H9 (cell line): Measurements from ENCODE around the gene KRTAP20-3. TPM values are rescaled to one million over a fixed set of nuclear protein-coding genes. Genes with fewer than 3 reads are reported as not detected.

Source experiments
- DNase-seq: peaks from one replicate; pipeline ENCODE4 v3.0.0-alpha.2; 2017
- H2AFZ ChIP-seq: one replicate; pipeline ENCODE4 v1.6.1; 2013; ENCODE audit warnings: mild to moderate bottlenecking, low read length, control low read depth, moderate library complexity
- H2AK5ac ChIP-seq: 2 replicates; pipeline ENCODE4 v1.6.1; 2013; ENCODE audit warnings: low read length, control low read depth, mixed read lengths; ENCODE audit not compliant: insufficient read length
- H2BK120ac ChIP-seq: one replicate; pipeline ENCODE4 v1.6.1; 2013; ENCODE audit warnings: low read depth, mild to moderate bottlenecking, low read length, control low read depth, inconsistent platforms; ENCODE audit not compliant: poor library complexity, severe bottlenecking
- H2BK12ac ChIP-seq: 2 replicates; pipeline ENCODE4 v1.6.1; 2013; ENCODE audit warnings: low read length, control low read depth, mixed read lengths, low read depth; ENCODE audit not compliant: insufficient read length
- H2BK15ac ChIP-seq: 2 replicates; pipeline ENCODE4 v1.6.1; 2013; ENCODE audit warnings: low read depth, low read length, control low read depth
- H2BK20ac ChIP-seq: one replicate; pipeline ENCODE4 v1.6.1; 2013; ENCODE audit warnings: low read depth, mild to moderate bottlenecking, low read length, control low read depth, inconsistent platforms; ENCODE audit not compliant: poor library complexity, severe bottlenecking
- H2BK5ac ChIP-seq: 2 replicates; pipeline ENCODE4 v1.6.1; 2013; ENCODE audit warnings: low read length, control low read depth, mixed read lengths; ENCODE audit not compliant: insufficient read length
- H3K14ac ChIP-seq: 2 replicates; pipeline ENCODE4 v1.6.1; 2013; ENCODE audit warnings: low read length, control low read depth; ENCODE audit not compliant: insufficient read depth
- H3K18ac ChIP-seq: 2 replicates; pipeline ENCODE4 v1.6.1; 2013; ENCODE audit warnings: low read depth, mild to moderate bottlenecking, mixed read lengths, low read length, control low read depth; ENCODE audit not compliant: insufficient read length
- H3K23ac ChIP-seq: 2 replicates; pipeline ENCODE4 v1.6.1; 2013; ENCODE audit warnings: low read length, control low read depth, mixed read lengths, low read depth; ENCODE audit not compliant: insufficient read length
- H3K23me2 ChIP-seq: 2 replicates; pipeline ENCODE4 v1.6.1; 2013; ENCODE audit warnings: low read depth, mild to moderate bottlenecking, mixed read lengths, low read length, control low read depth; ENCODE audit not compliant: insufficient read length, poor library complexity, severe bottlenecking
- H3K27ac ChIP-seq: 2 replicates; pipeline ENCODE4 v1.5.1; 2013; ENCODE audit warnings: low read length, control low read depth, mixed read lengths, low read depth; ENCODE audit not compliant: insufficient read length
- H3K27me3 ChIP-seq: 2 replicates; pipeline ENCODE4 v1.6.1; 2013; ENCODE audit warnings: low read length, control low read depth, inconsistent platforms; ENCODE audit not compliant: insufficient read depth
- H3K4ac ChIP-seq: 2 replicates; pipeline ENCODE4 v1.6.1; 2013; ENCODE audit warnings: low read depth, mild to moderate bottlenecking, control low read depth, inconsistent platforms, low read length, moderate library complexity
- H3K4me1 ChIP-seq: 2 replicates; pipeline ENCODE4 v1.6.1; 2013; ENCODE audit warnings: low read length, control low read depth, inconsistent platforms; ENCODE audit not compliant: insufficient read depth
- H3K4me2 ChIP-seq: 2 replicates; pipeline ENCODE4 v1.6.1; 2013; ENCODE audit warnings: low read length, control low read depth, mixed read lengths; ENCODE audit not compliant: insufficient read length, insufficient read depth
- H3K56ac ChIP-seq: 2 replicates; pipeline ENCODE4 v1.6.1; 2013; ENCODE audit warnings: low read depth, mild to moderate bottlenecking, mixed read lengths, low read length, control low read depth; ENCODE audit not compliant: insufficient read length
- H3K79me1 ChIP-seq: 2 replicates; pipeline ENCODE4 v1.6.1; 2013; ENCODE audit warnings: low read depth, mild to moderate bottlenecking, moderate library complexity, low read length, control low read depth, inconsistent platforms; ENCODE audit not compliant: insufficient read depth, poor library complexity, severe bottlenecking
- H3K79me2 ChIP-seq: 2 replicates; pipeline ENCODE4 v1.6.1; 2013; ENCODE audit warnings: low read length, control low read depth, inconsistent platforms; ENCODE audit not compliant: insufficient read depth
- H3K9ac ChIP-seq: 2 replicates; pipeline ENCODE4 v1.6.1; 2013; ENCODE audit warnings: low read length, control low read depth, mixed read lengths; ENCODE audit not compliant: insufficient read length; ENCODE audit errors: extremely low read depth
- H3K9me3 ChIP-seq: one replicate; pipeline ENCODE4 v1.6.1; 2013; ENCODE audit warnings: low read depth, low read length, inconsistent platforms; ENCODE audit not compliant: control insufficient read depth
- H3T11ph ChIP-seq: one replicate; pipeline ENCODE4 v1.6.1; 2013; ENCODE audit warnings: mild to moderate bottlenecking, low read length, control low read depth, inconsistent platforms
- H4K20me1 ChIP-seq: one replicate; pipeline ENCODE4 v1.6.1; 2013; ENCODE audit not compliant: control insufficient read depth, insufficient read length, insufficient read depth
- H4K5ac ChIP-seq: 2 replicates; pipeline ENCODE4 v1.6.1; 2013; ENCODE audit warnings: low read depth, mild to moderate bottlenecking, mixed read lengths, low read length, control low read depth; ENCODE audit not compliant: insufficient read length
- H4K8ac ChIP-seq: replicated peaks from 2 replicates; pipeline ENCODE4 v1.6.1; 2013; ENCODE audit warnings: low read length, control low read depth, mixed read lengths, low read depth; ENCODE audit not compliant: insufficient read length
- H4K91ac ChIP-seq: 2 replicates; pipeline ENCODE4 v1.6.1; 2013; ENCODE audit warnings: low read depth, mild to moderate bottlenecking, moderate library complexity, mixed read lengths, low read length, control low read depth; ENCODE audit not compliant: insufficient read length
- H3K27ac Mint-ChIP-seq, 3 experiments: 2 replicates in 2 of 3; 3 replicates in 1 of 3; pipeline ENCODE4 v1.8.0; 2020 to 2021; ENCODE audit warnings: mixed read lengths in 3 of 3, mild to moderate bottlenecking in 1 of 3, moderate library complexity in 1 of 3
- H3K27me3 Mint-ChIP-seq: 2 replicates; pipeline ENCODE4 v1.8.0; 2021; ENCODE audit warnings: low read depth, mild to moderate bottlenecking, moderate library complexity, mixed read lengths
- H3K36me3 Mint-ChIP-seq, 3 experiments: 2 replicates in 2 of 3; 3 replicates in 1 of 3; pipeline ENCODE4 v1.8.0; 2020 to 2021; ENCODE audit warnings: low read depth in 3 of 3, mixed read lengths in 3 of 3; ENCODE audit not compliant: insufficient read depth in 1 of 3
- H3K4me1 Mint-ChIP-seq, 2 experiments: 2 replicates each; pipeline ENCODE4 v1.8.0; 2020; ENCODE audit warnings: mixed read lengths in 2 of 2
- H3K4me3 Mint-ChIP-seq, 2 experiments: 2 replicates in 1 of 2; 3 replicates in 1 of 2; pipeline ENCODE4 v1.8.0; 2020 to 2021; ENCODE audit warnings: mild to moderate bottlenecking in 2 of 2, mixed read lengths in 2 of 2, moderate library complexity in 1 of 2
- H3K9me3 Mint-ChIP-seq, 2 experiments: 2 replicates in 1 of 2; 3 replicates in 1 of 2; pipeline ENCODE4 v1.8.0; 2020; ENCODE audit warnings: mild to moderate bottlenecking in 2 of 2, mixed read lengths in 2 of 2, moderate library complexity in 1 of 2
- WGBS: extraction: QIAGEN DNeasy Blood & Tissue Kit; methylation state at CpG from one replicate; pipeline ENCODE4 v1.1.7; 2013; ENCODE audit warnings: missing lambda C conversion rate, low lambda C conversion rate, mixed read lengths; ENCODE audit not compliant: insufficient read length; ENCODE audit errors: extremely low coverage; 5-methylcytosine and 5-hydroxymethylcytosine counted together
- total RNA-seq: library from RNA; stranded (reverse); gene quantifications from 2 replicates; pipeline ENCODE4 v1.2.1, GENCODE V29; 2021
- TF ChIP-seq, protein P1 (sequence below): fragments of 200-600 bp; sonication (generic); conservative IDR thresholded peaks from 3 replicates; pipeline ENCODE4 v1.8.0; 2021; ENCODE audit warnings: antibody characterized with exemption, mild to moderate bottlenecking

KRTAP20-3 gene
- total RNA-seq, 1 experiment from 2014 or later = not detected

DNA sequence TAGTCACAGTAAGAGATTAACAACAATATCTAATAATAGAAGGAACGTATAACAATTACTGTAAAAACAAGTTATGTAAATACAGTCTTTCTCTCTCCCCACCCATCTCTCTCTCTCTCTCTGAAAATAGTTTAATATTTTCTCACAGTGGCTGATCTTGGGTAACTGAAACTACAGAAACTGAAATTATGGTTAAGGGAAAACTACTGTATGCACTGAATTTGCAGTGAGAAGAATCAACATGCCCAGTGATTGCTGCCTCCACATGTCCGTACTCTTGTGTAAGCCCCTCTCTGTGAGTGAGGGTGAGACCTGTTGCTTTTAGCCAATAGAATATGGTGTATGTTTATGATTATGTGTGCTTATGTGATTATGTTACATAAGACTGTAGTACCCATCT, 30.5 kb upstream of the KRTAP20-3 start:
- H2AFZ ChIP-seq = no peak overlapping the region
- H3K23me2 ChIP-seq = no peaks in the 10 kb centered on the region
- no peak overlapping the region for H3K14ac ChIP-seq
- Mint-ChIP-seq H3K9me3 (peaks cover 3 to 43% of the 10 kb centered on the region in 2 experiments; a peak in 4 of 5 replicates), H3K27me3 (peaks cover 3% of the 10 kb centered on the region; the same call in 1 of the 2 replicates), H3K27ac (no peak overlapping the region), H3K4me3 (no peak overlapping the region), H3K4me1 (no peaks in the 10 kb centered on the region), H3K36me3 (peaks cover 0 to 24% (median 5%) of the 10 kb centered on the region in 3 experiments; a peak in 5 of 7 replicates)
- H2BK120ac ChIP-seq = no peak overlapping the region
- H2BK5ac ChIP-seq = no peak overlapping the region
- H4K91ac ChIP-seq = no peak overlapping the region
- no peak overlapping the region for H3K56ac ChIP-seq
- H2BK12ac ChIP-seq = no peak overlapping the region
- no peaks in the 10 kb centered on the region for H3K4me1 ChIP-seq
- H4K8ac ChIP-seq = no peak overlapping the region
- H4K20me1 ChIP-seq = no peaks in the 10 kb centered on the region
- no peak overlapping the region for H4K5ac ChIP-seq
- no peaks in the 10 kb centered on the region for H3K79me2 ChIP-seq
- H3K23ac ChIP-seq = no peak overlapping the region
- WGBS = no CpG with 5 or more reads among the region's 2 CpGs
- no peak overlapping the region for H2AK5ac ChIP-seq
- no peak for DNase-seq
- H3K9ac ChIP-seq = no peak overlapping the region
- no peak overlapping the region for H2BK15ac ChIP-seq
- H3K18ac ChIP-seq = no peak overlapping the region
- H3K27ac ChIP-seq = no peak overlapping the region
- TF ChIP-seq, protein P1, sequence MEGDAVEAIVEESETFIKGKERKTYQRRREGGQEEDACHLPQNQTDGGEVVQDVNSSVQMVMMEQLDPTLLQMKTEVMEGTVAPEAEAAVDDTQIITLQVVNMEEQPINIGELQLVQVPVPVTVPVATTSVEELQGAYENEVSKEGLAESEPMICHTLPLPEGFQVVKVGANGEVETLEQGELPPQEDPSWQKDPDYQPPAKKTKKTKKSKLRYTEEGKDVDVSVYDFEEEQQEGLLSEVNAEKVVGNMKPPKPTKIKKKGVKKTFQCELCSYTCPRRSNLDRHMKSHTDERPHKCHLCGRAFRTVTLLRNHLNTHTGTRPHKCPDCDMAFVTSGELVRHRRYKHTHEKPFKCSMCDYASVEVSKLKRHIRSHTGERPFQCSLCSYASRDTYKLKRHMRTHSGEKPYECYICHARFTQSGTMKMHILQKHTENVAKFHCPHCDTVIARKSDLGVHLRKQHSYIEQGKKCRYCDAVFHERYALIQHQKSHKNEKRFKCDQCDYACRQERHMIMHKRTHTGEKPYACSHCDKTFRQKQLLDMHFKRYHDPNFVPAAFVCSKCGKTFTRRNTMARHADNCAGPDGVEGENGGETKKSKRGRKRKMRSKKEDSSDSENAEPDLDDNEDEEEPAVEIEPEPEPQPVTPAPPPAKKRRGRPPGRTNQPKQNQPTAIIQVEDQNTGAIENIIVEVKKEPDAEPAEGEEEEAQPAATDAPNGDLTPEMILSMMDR = no peak
- no peak overlapping the region for H3K4me2 ChIP-seq
- H3K4ac ChIP-seq = no peak overlapping the region
- no peaks in the 10 kb centered on the region for H3K27me3 ChIP-seq
- no peaks in the 10 kb centered on the region for H3K79me1 ChIP-seq
- H3K9me3 ChIP-seq = no peaks in the 10 kb centered on the region
- H2BK20ac ChIP-seq = no peak overlapping the region
- no peak overlapping the region for H3T11ph ChIP-seq
